GM18520 (cell line): ENCODE data around the gene FTO.

Experiments used
- ATAC-seq: cut with Tn5 transposase; IDR thresholded peaks from one replicate; pipeline ENCODE4 v1.9.1; 2021; ENCODE audit not compliant: unreplicated experiment

FTO gene

GRCh38 chr16:53894686-53895085, 190.7 kb downstream of the FTO start:
- no peak for ATAC-seq

GRCh38 chr16:53895433-53895832, 191.5 kb downstream of the FTO start:
- no peak for ATAC-seq

- no peak for ATAC-seq
Measured at GRCh38 chr16:53895851-53896250, 191.9 kb downstream of the FTO start.

GRCh38 chr16:53896722-53897121, 192.8 kb downstream of the FTO start:
- no peak for ATAC-seq

- ATAC-seq: no peak
Measured at GRCh38 chr16:53898993-53899392, 195.0 kb downstream of the FTO start.

- no peak for ATAC-seq
Measured at GRCh38 chr16:53899431-53899830, 195.5 kb downstream of the FTO start.

GRCh38 chr16:53900667-53901066, 196.7 kb downstream of the FTO start:
- ATAC-seq: no peak

GRCh38 chr16:53901408-53901807, 197.5 kb downstream of the FTO start:
- ATAC-seq: no peak

GRCh38 chr16:53904533-53904932, 200.6 kb downstream of the FTO start:
- ATAC-seq: no peak

- ATAC-seq: no peak
Measured at GRCh38 chr16:53905028-53905427, 201.1 kb downstream of the FTO start.

GRCh38 chr16:53908731-53909130, 204.8 kb downstream of the FTO start:
- no peak for ATAC-seq

- ATAC-seq: no peak
Measured at GRCh38 chr16:53910990-53911389, 207.0 kb downstream of the FTO start.

GRCh38 chr16:53911513-53911912, 207.6 kb downstream of the FTO start:
- no peak for ATAC-seq

GRCh38 chr16:53912155-53912554, 208.2 kb downstream of the FTO start:
- peak; percentile 71 for ATAC-seq

GRCh38 chr16:53913099-53913870, 209.3 kb downstream of the FTO start:
- no peak for ATAC-seq

- no peak for ATAC-seq
Measured at GRCh38 chr16:53913920-53914319, 210.0 kb downstream of the FTO start.

GRCh38 chr16:53914736-53915135, 210.8 kb downstream of the FTO start:
- no peak for ATAC-seq

GRCh38 chr16:53915452-53916160, 211.7 kb downstream of the FTO start:
- ATAC-seq: no peak

- ATAC-seq: no peak
Measured at GRCh38 chr16:53920988-53921387, 217.0 kb downstream of the FTO start.

- ATAC-seq: no peak
Measured at GRCh38 chr16:53922067-53922806, 218.3 kb downstream of the FTO start.

GRCh38 chr16:53922807-53923571, 219.0 kb downstream of the FTO start:
- no peak for ATAC-seq
